Kidney tubule cell (primary cell): Measurements from ENCODE around the gene FAM237B.
"Not testable (repeated sequence)": the region's sequence is repeated elsewhere in the genome, so short reads cannot be mapped to it uniquely, and the experiment has no call there.

Experiments
- DNase-seq: peaks from one replicate; pipeline ENCODE4 v3.0.0-alpha.2; 2018; ENCODE audit warnings: low spot score

The FAM237B gene

DNA sequence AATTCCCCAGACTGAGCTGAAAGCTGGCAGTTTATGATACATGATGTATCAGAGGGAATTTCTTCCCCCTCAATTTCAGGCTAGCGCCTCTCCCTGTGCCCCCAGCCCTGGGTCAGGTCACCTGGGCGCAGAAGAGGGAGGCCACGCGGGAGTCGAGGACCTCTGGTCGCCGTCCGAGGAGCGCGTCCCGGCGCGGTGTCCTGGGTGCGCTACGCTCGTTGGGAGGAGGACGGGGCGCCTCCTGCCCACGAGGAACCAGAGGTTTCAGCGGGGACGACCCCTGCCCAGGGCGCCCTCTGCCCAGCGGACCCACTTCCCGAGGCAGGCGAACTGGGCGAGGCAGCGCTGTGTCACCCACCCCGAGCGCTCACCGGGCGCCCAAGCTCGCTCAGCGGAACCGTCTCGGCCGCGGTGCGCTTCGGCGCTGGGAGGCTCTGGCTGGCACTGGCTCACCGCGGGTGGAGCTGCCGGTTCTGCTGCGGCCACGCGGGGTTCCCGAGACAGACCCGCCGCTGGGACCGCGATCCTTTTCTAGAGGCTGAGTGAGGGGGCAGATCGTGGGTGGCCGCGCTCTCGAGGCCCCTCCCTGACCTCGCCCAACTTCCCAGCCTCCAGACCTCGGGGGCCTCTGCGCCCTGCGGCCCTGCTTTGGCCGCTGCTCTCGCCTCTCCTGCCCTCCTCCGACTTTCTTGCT is at the start of gene FAM237B:
Gene FAM237B (minus strand): TSS at position 504 of the 694 bp plus-strand sequence. CDS start 1,556 bp downstream, outside the sequence.
- DNase-seq: peak; percentile 35

- no peak for DNase-seq
These were observed 30.9 kb upstream of the FAM237B start for GRCh38 chr7:90351987-90352386.

DNA sequence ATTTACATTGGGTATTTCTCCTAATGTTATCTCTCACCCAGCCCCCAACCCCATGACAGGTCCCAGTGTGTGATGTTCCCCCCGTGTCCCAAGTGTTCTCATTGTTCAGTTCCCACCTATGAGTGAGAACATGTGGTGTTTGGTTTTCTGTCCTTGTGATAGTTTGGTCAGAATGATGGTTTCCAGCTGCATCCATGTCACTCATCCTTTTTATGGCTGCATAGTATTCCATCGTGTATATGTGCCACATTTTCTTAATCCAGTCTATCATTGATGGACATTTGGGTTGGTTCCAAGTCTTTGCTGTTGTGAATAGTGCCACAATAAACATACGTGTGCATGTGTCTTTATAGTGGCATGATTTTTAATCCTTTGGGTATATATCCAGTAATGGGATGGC is 28.9 kb upstream of the FAM237B start:
- DNase-seq: not testable (repeated sequence)

- no peak for DNase-seq
These were observed 28.2 kb upstream of the FAM237B start for GRCh38 chr7:90349305-90349704.

- no peak for DNase-seq
These were observed 26.7 kb upstream of the FAM237B start for GRCh38 chr7:90347759-90348158.

- peak; percentile 95 for DNase-seq
These were observed 25.4 kb upstream of the FAM237B start, which contains the start of gene GTPBP10 for GRCh38 chr7:90346336-90347125. Gene GTPBP10, plus strand, starts transcription at chr7:90346716. Its CDS starts 26 bp downstream, at chr7:90346742.

GRCh38 chr7:90345595-90346335 is 24.7 kb upstream of the FAM237B start:
- DNase-seq: peak; percentile 56

DNA sequence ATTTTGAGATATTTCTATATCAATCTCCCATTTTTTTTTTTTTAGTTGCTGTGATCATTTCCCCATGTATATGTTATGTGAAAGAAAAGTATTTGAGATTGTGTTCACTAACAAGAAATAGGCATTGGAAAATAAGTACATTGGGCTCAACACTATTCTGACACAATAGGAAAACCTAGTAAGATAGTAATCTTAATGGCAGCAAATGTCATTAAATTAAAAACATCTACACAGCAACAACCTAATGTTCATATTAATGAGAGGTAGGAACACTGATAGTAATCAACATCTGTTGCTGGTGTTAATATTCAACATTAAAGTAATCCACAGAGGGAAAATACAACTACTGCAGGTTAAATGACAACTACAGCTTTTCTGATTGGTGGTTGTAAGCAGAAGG is 23.9 kb upstream of the FAM237B start:
- no peak for DNase-seq

DNA sequence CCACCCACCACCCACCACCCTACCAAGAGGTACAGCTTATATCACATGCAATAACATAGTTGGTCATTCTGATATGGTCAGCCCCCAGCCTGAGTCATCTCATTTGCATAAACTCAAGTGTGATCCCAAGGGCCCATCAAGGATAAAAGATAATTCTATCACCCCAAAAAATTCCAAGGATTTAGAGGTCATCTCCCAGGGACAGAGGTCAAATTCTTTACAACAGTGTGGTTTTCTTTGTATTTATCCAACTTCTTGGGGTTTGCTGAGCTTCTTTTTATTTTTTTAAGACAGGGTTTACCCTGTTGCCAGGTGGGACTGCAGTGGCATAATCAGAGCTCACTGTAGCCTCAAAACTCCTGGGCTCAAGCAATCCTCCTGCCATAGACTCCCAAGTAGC is 16.0 kb upstream of the FAM237B start:
- DNase-seq: peak; percentile 33

DNA sequence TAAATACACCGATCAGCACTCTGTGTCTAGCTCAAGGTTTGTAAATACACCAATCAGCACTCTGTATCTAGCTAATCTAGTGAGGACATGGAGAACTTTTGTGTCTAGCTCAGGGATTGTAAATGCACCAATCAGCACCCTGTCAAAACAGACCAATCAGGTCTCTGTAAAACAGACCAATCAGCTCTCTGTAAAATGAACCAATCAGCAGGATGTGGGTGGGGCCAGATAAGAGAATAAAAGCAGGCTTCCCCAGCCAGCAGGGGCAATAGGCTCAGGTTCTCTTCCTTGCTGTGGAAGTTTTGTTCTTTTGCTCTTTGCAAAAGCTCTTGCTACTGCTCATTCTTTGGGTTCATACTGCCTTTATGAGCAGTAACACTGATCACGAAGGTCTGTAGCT is 13.8 kb upstream of the FAM237B start:
- DNase-seq: not testable (repeated sequence)

- no peak for DNase-seq
These were observed 13.2 kb upstream of the FAM237B start for GRCh38 chr7:90334193-90334843.

- DNase-seq: no peak
These were observed 5.4 kb upstream of the FAM237B start for GRCh38 chr7:90326500-90326899.

- no peak for DNase-seq
These were observed 1.7 kb upstream of the FAM237B start for GRCh38 chr7:90322837-90323236.

DNA sequence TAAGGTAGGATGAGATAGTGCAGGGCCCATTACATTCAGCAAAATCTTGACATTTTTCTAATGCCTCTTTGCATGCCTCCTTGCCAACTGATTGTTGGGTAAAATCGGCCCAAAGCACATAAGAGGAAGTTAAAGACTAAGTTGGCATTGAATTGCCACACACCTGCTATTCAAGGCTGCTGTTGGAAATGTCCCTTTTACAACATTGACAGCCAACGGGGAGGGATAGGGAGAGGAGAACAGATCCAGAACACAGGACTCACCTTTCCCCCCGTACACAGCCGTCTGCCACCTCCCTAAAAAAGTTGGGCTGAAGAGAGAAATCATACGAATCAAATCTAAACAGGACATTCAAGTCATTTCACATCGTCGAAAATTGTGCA is 695 bp downstream of the FAM237B start:
- no peak for DNase-seq

- DNase-seq: no peak
These were observed 1.1 kb downstream of the FAM237B start for GRCh38 chr7:90320014-90320413.

GRCh38 chr7:90313907-90314306 is 7.2 kb downstream of the FAM237B start:
- no peak for DNase-seq

GRCh38 chr7:90312745-90313144 is 8.4 kb downstream of the FAM237B start:
- no peak for DNase-seq

DNA sequence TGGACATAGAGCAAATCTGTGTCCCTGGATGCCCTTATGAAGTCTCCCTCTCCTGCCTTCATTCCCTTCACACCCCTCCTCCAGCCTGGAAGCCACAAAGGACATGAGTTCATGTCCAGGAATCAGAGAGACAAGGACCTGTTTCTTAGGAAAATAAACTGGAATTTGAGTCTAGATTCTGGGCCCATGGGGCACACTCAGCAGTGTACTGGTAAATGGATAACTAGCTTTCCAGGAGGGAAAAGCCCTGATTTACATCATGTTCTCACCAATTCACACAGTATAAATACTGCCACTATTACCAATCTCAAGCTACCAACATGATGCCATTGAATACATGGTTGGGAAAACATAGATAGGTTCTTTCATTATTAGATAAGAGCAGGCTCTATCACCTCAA is 9.9 kb downstream of the FAM237B start:
- peak; percentile 68 for DNase-seq

DNA sequence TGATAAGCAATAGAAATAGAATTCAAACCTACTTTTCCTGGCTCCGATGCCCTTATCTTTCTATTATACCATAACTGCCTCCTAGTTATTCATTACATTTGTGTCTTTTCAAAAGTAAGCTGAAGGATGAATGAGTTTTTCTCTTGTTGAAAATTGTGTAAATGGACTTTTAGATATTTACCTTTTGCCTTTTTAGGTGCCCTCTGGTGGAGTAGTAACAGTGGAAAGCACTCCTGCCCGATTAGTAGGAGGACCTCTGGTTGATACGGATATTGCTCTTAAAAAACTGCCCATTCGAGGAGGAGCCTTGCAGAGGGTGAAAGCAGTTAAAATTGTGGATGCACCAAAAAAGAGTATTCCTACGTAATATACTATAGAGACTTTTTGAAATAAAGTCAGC is 11.2 kb downstream of the FAM237B start:
- DNase-seq: no peak

- DNase-seq: no peak
These were observed 17.9 kb downstream of the FAM237B start for GRCh38 chr7:90303241-90303640.

DNA sequence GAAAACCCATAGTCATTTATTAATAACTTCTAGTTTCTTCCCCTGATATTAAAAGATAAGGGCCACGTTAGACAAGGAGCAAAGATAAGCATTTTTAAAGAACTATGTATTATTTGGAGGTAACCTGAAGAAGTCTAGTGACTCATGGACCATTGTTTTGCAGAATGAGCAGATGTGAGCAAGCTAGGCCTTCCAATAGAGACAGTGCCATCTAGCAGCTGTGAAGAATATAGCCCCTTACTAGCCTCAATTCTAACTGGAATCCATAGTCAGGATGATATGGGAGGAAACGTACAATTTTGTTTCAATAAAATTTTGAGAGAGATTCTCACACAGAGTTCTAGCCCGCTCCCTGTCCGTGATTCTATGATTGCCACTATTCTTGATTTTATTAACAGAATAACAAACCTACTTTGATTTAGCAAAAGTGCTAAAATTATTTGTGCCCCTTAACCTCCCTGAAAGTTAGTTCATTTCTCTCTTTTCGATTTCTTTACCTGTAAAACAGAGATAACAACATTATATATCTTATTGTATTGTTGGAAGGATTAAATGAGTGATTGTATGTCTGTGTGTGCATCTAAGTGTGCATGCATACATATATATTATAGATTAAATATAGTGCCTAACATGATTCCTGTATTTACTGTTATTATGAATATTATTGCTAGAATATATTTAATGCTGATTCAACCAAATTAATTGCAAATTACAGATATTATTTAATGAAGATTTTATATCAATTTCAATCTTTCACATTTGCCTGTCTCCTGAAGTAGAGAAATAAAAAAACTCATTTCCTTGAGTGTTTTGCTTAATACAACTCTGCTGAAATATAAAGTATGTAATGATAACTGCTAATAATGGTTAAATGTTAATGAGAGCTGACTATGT is 22.7 kb downstream of the FAM237B start:
- DNase-seq: peak; percentile 66
